Fibroblast of villous mesenchyme (primary cell): Measurements from ENCODE around the gene TPX2. TPM values are rescaled to one million over a fixed set of nuclear protein-coding genes. Genes with fewer than 3 reads are reported as not detected.

Experiments
- DNase-seq: peaks from one replicate; pipeline ENCODE4 v3.0.0-alpha.2; 2010; ENCODE audit warnings: low read depth
- H3K4me3 ChIP-seq: 2 replicates; pipeline ENCODE4 v1.5.1; 2011; ENCODE audit warnings: low read depth, mild to moderate bottlenecking, low read length
- total RNA-seq: library from RNA; depleted of rRNA; stranded (reverse); fragments of >200 nt; gene quantifications from 2 replicates; pipeline ENCODE4 v1.2.3, GENCODE V29; 2012
- TF ChIP-seq, protein P1 (sequence below): IDR thresholded peaks from 2 replicates; pipeline ENCODE4 v1.5.1; 2012; ENCODE audit warnings: low read depth, mild to moderate bottlenecking, low read length; ENCODE audit not compliant: insufficient read depth

The TPX2 gene
- total RNA-seq, 1 donor, result 62.2 TPM

DNA sequence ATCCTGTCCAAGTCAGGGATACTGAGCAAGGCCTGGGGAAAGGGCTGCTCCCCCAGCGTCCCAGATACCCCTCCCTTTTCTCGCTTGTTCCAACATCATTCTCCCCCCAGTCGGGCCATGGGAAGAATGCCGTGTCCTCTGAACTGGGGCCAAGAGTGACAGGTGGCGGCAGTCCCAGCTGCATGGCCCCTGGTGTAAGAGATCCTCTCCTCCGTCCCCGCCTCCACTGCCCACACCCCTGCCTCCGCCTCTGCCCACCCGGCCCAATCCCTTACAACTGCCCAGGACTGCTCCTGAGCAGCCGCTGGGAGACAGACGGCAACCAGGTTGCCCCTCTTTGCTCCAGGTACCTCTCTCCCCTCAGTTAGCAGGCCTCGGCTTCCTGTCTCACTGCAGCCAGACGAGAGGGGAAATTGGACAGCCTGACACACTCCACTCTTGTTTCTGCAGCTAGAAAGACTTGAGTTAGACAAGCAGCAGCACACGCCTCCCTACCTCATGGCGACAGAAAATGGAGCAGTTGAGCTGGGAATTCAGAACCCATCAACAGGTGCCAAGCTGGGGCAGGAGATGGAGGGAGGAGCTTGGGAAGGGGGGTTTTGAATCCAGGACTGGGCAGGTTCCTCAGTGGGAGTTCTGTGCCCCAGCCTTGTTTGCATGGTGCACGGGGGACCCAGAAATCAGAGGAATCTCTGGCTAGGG is 80.1 kb downstream of the TPX2 start, which contains the start of gene MYLK2:
TSS of gene MYLK2 (plus strand) at position 274 of the 702 bp plus-strand sequence. CDS start at position 499, 225 bp downstream.
- TF ChIP-seq, protein P1, sequence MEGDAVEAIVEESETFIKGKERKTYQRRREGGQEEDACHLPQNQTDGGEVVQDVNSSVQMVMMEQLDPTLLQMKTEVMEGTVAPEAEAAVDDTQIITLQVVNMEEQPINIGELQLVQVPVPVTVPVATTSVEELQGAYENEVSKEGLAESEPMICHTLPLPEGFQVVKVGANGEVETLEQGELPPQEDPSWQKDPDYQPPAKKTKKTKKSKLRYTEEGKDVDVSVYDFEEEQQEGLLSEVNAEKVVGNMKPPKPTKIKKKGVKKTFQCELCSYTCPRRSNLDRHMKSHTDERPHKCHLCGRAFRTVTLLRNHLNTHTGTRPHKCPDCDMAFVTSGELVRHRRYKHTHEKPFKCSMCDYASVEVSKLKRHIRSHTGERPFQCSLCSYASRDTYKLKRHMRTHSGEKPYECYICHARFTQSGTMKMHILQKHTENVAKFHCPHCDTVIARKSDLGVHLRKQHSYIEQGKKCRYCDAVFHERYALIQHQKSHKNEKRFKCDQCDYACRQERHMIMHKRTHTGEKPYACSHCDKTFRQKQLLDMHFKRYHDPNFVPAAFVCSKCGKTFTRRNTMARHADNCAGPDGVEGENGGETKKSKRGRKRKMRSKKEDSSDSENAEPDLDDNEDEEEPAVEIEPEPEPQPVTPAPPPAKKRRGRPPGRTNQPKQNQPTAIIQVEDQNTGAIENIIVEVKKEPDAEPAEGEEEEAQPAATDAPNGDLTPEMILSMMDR, result no peak

DNA sequence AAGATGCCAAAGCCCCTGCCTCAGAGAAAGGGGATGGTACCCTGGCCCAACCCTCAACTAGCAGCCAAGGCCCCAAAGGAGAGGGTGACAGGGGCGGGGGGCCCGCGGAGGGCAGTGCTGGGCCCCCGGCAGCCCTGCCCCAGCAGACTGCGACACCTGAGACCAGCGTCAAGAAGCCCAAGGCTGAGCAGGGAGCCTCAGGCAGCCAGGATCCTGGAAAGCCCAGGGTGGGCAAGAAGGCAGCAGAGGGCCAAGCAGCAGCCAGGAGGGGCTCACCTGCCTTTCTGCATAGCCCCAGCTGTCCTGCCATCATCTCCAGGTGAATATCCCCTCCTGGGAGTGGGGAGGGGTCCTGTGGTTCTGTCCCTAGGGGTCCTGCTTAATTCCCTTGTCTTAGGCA is 81.1 kb downstream of the TPX2 start:
- TF ChIP-seq, protein P1, result no peak
- no peak overlapping the region for H3K4me3 ChIP-seq
- DNase-seq, result no peak

More for the DNA sequence above, 80.1 kb downstream of the TPX2 start, which contains the start of gene MYLK2:
- no peak within 1 kb of the TSS for H3K4me3 ChIP-seq
- no peak for DNase-seq

DNA sequence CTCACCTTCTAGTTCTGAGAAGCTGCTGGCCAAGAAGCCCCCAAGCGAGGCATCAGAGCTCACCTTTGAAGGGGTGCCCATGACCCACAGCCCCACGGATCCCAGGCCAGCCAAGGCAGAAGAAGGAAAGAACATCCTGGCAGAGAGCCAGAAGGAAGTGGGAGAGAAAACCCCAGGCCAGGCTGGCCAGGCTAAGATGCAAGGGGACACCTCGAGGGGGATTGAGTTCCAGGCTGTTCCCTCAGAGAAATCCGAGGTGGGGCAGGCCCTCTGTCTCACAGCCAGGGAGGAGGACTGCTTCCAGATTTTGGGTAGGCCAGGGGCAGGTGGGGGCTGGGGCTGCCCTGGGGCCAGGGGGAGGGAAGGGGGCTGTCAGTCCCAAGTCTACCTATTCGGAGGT is 82.3 kb downstream of the TPX2 start:
- no peak overlapping the region for H3K4me3 ChIP-seq
- TF ChIP-seq, protein P1, result no peak
- no peak for DNase-seq

DNA sequence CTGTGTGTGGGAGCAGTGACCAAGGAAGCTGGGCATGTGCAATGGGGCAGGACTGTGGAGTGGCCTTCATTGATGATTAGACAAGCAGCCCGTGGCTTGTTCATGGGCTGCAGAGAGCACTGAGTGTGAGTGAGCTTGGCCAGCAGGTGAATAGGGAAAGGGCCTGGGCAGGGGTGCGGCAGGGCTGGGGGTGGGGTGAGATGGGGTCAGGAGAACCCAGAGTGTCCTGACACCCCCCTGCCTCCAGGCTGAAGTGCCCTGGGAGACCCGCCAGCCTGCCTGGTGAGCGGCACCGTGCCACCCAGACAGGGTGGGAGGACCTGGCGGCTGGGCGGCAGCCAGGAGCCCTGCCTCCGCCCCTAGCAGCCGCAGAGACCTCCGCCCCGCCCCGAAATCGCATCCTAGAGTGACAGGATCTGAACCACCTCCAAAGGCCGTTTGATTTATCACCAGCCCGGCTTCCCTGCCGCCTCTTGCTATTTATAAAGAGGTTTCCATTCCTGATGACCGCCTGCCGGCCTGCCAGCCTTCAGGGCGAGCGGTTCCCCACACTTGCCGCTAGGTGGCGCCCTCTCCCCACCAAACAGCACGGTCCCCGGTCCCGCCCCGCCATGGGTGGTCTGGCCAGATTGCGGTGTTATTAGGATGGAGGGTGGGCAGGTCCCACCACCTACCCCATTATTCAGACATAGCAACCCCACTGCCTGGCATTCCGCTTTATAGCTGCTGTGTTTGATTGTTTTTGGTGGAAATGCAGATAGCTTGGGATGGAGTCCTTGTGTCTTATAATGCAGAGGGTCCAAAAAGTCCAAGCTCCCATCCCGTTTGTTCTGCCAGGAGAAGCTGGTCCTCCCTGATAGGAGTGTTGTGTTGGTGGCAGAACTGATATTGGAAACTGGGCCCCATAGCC is 83.6 kb downstream of the TPX2 start:
- TF ChIP-seq, protein P1, result peak; percentile 97
- DNase-seq, result peak; percentile 61
- H3K4me3 ChIP-seq, result no peak overlapping the region

DNA sequence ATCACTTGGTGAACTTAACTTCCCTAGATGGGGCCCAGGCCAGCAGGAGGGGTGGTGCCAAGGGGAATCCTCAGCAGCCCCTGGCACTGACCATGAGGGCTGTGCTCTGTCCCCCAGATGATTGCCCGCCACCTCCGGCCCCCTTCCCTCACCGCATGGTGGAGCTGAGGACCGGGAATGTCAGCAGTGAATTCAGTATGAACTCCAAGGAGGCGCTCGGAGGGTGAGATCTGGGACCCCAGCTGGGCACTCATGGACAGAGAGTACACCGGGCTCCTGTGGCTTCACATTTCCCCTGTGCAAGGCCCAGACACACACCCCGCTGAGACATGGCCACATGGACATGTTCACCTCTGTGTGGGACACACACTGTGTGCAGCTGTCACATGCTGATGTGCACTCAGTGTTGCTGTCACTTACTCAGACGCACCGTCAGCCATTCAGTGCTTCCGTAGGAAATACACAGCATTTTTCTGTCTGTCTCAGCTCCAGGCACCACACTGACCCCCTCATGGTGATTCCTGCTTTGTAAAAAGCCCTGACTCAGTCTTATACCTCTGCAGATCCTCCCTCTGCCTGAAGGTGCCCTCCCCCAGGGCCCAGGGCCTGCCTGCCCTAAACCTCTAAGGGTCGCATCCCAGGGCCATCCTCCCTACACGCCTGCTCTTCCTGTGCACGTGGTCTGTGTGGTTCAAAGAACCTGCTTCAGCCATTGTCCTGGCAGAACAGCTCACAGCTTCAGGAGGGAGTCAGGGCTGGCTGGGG is 84.5 kb downstream of the TPX2 start:
- H3K4me3 ChIP-seq, result no peak overlapping the region
- TF ChIP-seq, protein P1, result no peak
- no peak for DNase-seq

DNA sequence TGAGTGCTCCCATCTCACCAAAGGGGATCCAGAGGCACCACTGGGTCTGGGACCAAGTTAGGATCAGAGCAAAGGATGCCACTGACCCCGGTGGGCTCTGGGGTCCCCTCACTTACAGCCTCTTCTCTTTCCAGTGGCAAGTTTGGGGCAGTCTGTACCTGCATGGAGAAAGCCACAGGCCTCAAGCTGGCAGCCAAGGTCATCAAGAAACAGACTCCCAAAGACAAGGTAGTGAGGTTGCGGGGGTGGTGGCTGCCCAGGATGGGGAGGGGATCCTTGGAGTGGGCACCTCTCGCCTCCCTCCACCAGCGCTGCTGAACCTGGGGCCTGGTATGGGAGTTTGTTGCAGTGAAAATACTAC is 85.0 kb downstream of the TPX2 start:
- no peak overlapping the region for H3K4me3 ChIP-seq
- DNase-seq, result no peak
- TF ChIP-seq, protein P1, result no peak
